Inferior parietal cortex (tissue), 1 donor: Measurements from ENCODE around the gene SPDYE5.
"Not testable (repeated sequence)": the region's sequence is repeated elsewhere in the genome, so short reads cannot be mapped to it uniquely, and the experiment has no call there.

Experiments
- DNase-seq: peaks from one replicate; pipeline ENCODE4 v3.0.0-alpha.2; 2016; ENCODE audit errors: extremely low spot score

The SPDYE5 gene

GRCh38 chr7:75492020-75492419, at the start of gene SPDYE5:
SPDYE5 (plus strand) TSS chr7:75492320; CDS start chr7:75494048, 1,728 bp downstream.
- DNase-seq = not testable (repeated sequence)

- DNase-seq = peak; percentile 18
Observed at GRCh38 chr7:75442465-75443111, 49.5 kb upstream of the SPDYE5 start.

GRCh38 chr7:75449946-75450345, 42.2 kb upstream of the SPDYE5 start:
- not testable (repeated sequence) for DNase-seq

- not testable (repeated sequence) for DNase-seq
Observed at GRCh38 chr7:75452494-75452955, 39.6 kb upstream of the SPDYE5 start.

- DNase-seq = not testable (repeated sequence)
Observed at GRCh38 chr7:75456403-75456802, 35.7 kb upstream of the SPDYE5 start.

GRCh38 chr7:75458034-75458433, 34.1 kb upstream of the SPDYE5 start:
- not testable (repeated sequence) for DNase-seq

- not testable (repeated sequence) for DNase-seq
Observed at GRCh38 chr7:75460541-75460940, 31.6 kb upstream of the SPDYE5 start.

- DNase-seq = not testable (repeated sequence)
Observed at GRCh38 chr7:75470166-75470565, 22.0 kb upstream of the SPDYE5 start.

GRCh38 chr7:75477457-75477856, 14.7 kb upstream of the SPDYE5 start:
- DNase-seq = not testable (repeated sequence)

GRCh38 chr7:75480313-75480712, 11.8 kb upstream of the SPDYE5 start:
- not testable (repeated sequence) for DNase-seq

GRCh38 chr7:75485355-75485978, 6.7 kb upstream of the SPDYE5 start:
- DNase-seq = not testable (repeated sequence)

- peak; percentile 90 for DNase-seq
Observed at GRCh38 chr7:75485979-75486643, 6.0 kb upstream of the SPDYE5 start, which contains the start of gene POM121C. POM121C (minus strand) TSS chr7:75486299; CDS start chr7:75441496, 44,803 bp downstream.

GRCh38 chr7:75509033-75509432, 16.9 kb downstream of the SPDYE5 start:
- not testable (repeated sequence) for DNase-seq

GRCh38 chr7:75518842-75519241, 26.7 kb downstream of the SPDYE5 start:
- DNase-seq = not testable (repeated sequence)

GRCh38 chr7:75521727-75522126, 29.6 kb downstream of the SPDYE5 start:
- DNase-seq = not testable (repeated sequence)

GRCh38 chr7:75527224-75527722, 35.2 kb downstream of the SPDYE5 start:
- not testable (repeated sequence) for DNase-seq

GRCh38 chr7:75531359-75531821, 39.3 kb downstream of the SPDYE5 start:
- DNase-seq = no peak

- no peak for DNase-seq
Observed at GRCh38 chr7:75532639-75533038, 40.5 kb downstream of the SPDYE5 start.

- DNase-seq = no peak
Observed at GRCh38 chr7:75533926-75534325, 41.8 kb downstream of the SPDYE5 start.

- DNase-seq = peak; percentile 8
Observed at GRCh38 chr7:75534727-75535307, 42.7 kb downstream of the SPDYE5 start.

GRCh38 chr7:75536491-75536890, 44.4 kb downstream of the SPDYE5 start:
- DNase-seq = no peak
